Mesothelial cell of epicardium (in vitro differentiated cells): ENCODE measurements around the gene ZNF548. TPM values are rescaled to one million over a fixed set of nuclear protein-coding genes. Genes with fewer than 3 reads are reported as not detected.
A peak's percentile ranks its signal among the peaks of the same experiment; 100 is the strongest.

ENCODE experiments used
- DNase-seq, 2 experiments: peaks; one replicate each; pipeline ENCODE4 v3.0.0; 2021; ENCODE audit warnings: low spot score in 2 of 2; ENCODE audit not compliant: unreplicated experiment in 2 of 2
- H3K27ac Mint-ChIP-seq: 2 replicates; pipeline ENCODE4 v1.8.0; 2021; ENCODE audit warnings: mixed read lengths
- H3K27me3 Mint-ChIP-seq: 2 replicates; pipeline ENCODE4 v1.8.0; 2021; ENCODE audit warnings: low read depth, mixed read lengths
- H3K36me3 Mint-ChIP-seq: 2 replicates; pipeline ENCODE4 v1.8.0; 2021; ENCODE audit warnings: mixed read lengths
- H3K4me1 Mint-ChIP-seq: 2 replicates; pipeline ENCODE4 v1.8.0; 2021; ENCODE audit warnings: mixed read lengths
- H3K4me3 Mint-ChIP-seq: 2 replicates; pipeline ENCODE4 v1.8.0; 2021; ENCODE audit warnings: mild to moderate bottlenecking, moderate library complexity, mixed read lengths
- H3K9me3 Mint-ChIP-seq: 2 replicates; pipeline ENCODE4 v1.8.0; 2021; ENCODE audit warnings: mixed read lengths
- CTCF ChIP-seq: fragments of 200-600 bp; sonication (generic); IDR thresholded peaks from one replicate; pipeline ENCODE4 v1.5.0; 2021; ENCODE audit warnings: antibody characterized with exemption; ENCODE audit not compliant: unreplicated experiment
- total RNA-seq: library from RNA; stranded (reverse); gene quantifications from 3 replicates; pipeline ENCODE4 v1.2.1, GENCODE V29; 2021

Gene ZNF548
- total RNA-seq, 1 donor from 2014 or later: 39.1 TPM

GRCh38 chr19:57355916-57356315 is 33.7 kb upstream of the ZNF548 start:
- TF ChIP-seq CTCF: no peak
- peaks cover 53% of the 10 kb centered on the region for H3K36me3 Mint-ChIP-seq
- H3K9me3 Mint-ChIP-seq: no peaks in the 10 kb centered on the region
- H3K27me3 Mint-ChIP-seq: no peaks in the 10 kb centered on the region
- H3K27ac Mint-ChIP-seq: no peak overlapping the region
- DNase-seq: no peak
- peaks cover 28% of the 10 kb centered on the region for H3K4me1 Mint-ChIP-seq
- H3K4me3 Mint-ChIP-seq: no peak overlapping the region

- TF ChIP-seq CTCF: no peak
- no peak overlapping the region for H3K27ac Mint-ChIP-seq
- no peak overlapping the region for H3K4me3 Mint-ChIP-seq
- no peaks in the 10 kb centered on the region for H3K9me3 Mint-ChIP-seq
- peaks cover 18% of the 10 kb centered on the region for H3K4me1 Mint-ChIP-seq
- H3K27me3 Mint-ChIP-seq: no peaks in the 10 kb centered on the region
- DNase-seq: no peak
- H3K36me3 Mint-ChIP-seq: peaks cover 53% of the 10 kb centered on the region
Measured at GRCh38 chr19:57357406-57357805, 32.2 kb upstream of the ZNF548 start.

GRCh38 chr19:57359300-57359699 is 30.4 kb upstream of the ZNF548 start:
- H3K9me3 Mint-ChIP-seq: no peaks in the 10 kb centered on the region
- H3K27ac Mint-ChIP-seq: no peak overlapping the region
- DNase-seq: no peak
- no peak overlapping the region for H3K4me3 Mint-ChIP-seq
- peaks cover 52% of the 10 kb centered on the region for H3K36me3 Mint-ChIP-seq
- peaks cover 15% of the 10 kb centered on the region for H3K4me1 Mint-ChIP-seq
- no peak for TF ChIP-seq CTCF
- H3K27me3 Mint-ChIP-seq: no peaks in the 10 kb centered on the region

- Mint-ChIP-seq H3K27me3 (no peaks in the 10 kb centered on the region), H3K36me3 (peaks cover 26% of the 10 kb centered on the region), H3K9me3 (no peaks in the 10 kb centered on the region), H3K4me3 (peak overlapping the region; percentile 89), H3K27ac (peak overlapping the region; percentile 99), H3K4me1 (peaks cover 15% of the 10 kb centered on the region)
- no peak for DNase-seq
- no peak for TF ChIP-seq CTCF
Measured at GRCh38 chr19:57362419-57362818, 27.2 kb upstream of the ZNF548 start.

GRCh38 chr19:57362997-57363687 is 26.5 kb upstream of the ZNF548 start, which contains the start of the genes TRAPPC2B and ZNF547:
TRAPPC2B (plus strand) TSS chr19:57363551; CDS start chr19:57364834, 1,283 bp downstream.
ZNF547 (plus strand) TSS chr19:57363551; CDS start chr19:57368556, 5,005 bp downstream.
- Mint-ChIP-seq H3K9me3 (no peaks in the 10 kb centered on the region), H3K27me3 (no peaks in the 10 kb centered on the region), H3K36me3 (peaks cover 20% of the 10 kb centered on the region), H3K27ac (peak within 1 kb of the TSS; percentile 99), H3K4me1 (peaks cover 15% of the 10 kb centered on the region), H3K4me3 (peak within 1 kb of the TSS; percentile 89)
- DNase-seq: peak; percentile 90 to 96
- no peak for TF ChIP-seq CTCF
